HG03108 (cell line): ENCODE results near the gene GATA2.

Experiments used
- ATAC-seq: cut with Tn5 transposase; IDR thresholded peaks from one replicate; pipeline ENCODE4 v1.9.1; 2021; ENCODE audit warnings: moderate library complexity; ENCODE audit not compliant: unreplicated experiment

The GATA2 gene

DNA sequence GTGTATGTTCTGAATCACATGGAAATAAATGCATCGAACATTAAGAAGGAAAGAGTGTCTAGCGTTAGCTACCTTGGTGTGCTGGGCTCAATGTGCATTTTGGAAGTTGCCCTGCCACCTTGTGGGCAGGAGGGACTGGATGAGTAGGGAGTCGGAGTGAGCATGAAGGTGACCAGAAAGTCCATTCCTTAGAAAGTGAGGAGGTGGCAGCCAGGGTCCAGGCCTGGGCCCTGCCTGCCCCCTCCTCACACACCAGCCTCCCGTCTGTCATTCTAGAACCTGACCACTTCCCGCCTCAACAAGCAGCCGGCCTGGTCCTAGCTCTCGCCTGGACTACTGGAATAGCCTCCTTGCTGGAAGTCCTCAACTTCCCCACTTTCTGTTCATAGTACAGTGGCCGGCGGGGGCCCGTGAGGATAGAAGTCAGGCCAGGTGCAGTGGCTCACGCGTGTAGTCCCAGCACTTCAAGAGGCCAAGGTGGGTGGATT, 10.2 kb upstream of the GATA2 start:
- no peak for ATAC-seq

DNA sequence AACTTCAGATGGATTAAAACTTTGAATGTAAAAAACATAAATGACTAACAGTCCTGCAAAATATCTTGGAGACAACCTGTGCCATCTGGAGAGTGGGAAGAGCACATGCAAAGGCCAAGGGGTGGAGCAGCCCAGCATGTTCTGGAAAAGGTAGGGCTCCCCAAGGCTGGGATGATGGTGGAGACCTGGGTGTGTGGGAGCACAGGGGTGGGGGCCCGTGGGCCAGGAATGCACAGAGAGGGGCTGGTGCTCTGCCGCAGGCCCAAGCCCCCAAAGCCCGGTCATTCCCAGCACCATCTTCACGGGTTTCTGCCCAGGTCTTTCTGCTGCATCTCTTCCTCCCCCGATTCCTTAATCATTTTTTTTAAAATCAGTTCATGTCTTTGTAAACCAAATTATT, 9.7 kb upstream of the GATA2 start:
- ATAC-seq, result no peak

DNA sequence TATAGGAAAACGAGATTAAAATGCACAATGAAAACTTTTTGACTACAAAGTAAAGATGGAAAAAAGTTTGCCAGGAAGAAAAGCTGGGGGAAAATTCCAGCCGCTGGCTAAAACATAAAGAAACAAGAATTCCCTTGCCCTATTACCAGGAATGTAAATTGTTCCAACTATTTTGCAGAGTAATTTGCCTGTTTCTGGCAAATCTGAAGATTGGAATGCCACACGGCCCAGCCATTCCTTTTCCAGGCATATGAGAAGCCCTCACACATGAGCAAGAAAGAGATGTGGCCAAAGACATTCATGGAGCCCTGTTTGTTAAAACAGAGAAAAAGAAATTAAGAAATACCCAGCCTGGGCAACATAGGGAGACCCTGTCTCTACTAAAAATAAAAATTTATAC, 8.4 kb upstream of the GATA2 start:
- no peak for ATAC-seq

DNA sequence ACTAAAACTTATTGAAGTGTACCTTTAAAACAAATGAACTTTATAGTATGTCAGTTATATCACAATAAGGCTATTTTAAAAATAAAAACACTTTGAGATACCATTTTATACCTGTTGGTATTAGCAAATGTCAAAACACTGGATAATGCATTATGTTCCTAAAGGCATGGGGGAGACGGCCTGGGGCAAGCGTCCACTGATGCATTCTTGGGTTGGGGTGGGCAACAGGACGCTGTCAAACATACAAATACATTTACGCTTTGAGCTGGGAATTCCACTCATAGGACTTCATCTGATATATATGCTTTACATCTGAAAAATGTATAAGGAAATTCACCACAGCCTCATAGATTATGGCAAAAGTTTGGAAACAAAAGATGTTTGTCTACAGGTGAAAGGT, 7.6 kb upstream of the GATA2 start:
- ATAC-seq, result no peak

DNA sequence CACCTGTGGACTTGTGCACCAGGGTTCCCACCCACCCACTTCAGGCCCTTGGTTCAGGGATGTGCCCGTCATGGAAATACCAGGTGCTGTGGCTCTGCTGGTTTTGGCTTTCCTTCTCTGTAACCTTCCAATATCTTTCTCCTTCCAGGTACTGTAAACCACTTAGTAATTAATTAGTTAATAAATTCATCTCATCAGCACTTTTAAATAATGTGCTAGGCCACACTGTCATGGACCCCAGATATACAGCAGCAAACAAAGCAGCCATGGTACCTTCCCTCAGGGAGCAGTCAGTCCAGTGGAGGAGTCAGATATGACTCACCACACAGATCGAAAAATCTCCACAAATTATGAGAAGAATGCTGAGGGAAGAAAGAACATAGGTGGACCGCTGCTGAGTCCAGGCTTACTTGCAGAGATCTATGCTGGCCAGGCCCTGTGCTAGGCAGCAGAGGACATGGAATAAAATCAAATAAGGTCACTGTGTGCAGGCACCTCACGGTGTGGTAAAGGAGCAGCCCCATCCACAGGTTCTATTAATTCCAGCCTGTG, 6.8 kb upstream of the GATA2 start:
- no peak for ATAC-seq

DNA sequence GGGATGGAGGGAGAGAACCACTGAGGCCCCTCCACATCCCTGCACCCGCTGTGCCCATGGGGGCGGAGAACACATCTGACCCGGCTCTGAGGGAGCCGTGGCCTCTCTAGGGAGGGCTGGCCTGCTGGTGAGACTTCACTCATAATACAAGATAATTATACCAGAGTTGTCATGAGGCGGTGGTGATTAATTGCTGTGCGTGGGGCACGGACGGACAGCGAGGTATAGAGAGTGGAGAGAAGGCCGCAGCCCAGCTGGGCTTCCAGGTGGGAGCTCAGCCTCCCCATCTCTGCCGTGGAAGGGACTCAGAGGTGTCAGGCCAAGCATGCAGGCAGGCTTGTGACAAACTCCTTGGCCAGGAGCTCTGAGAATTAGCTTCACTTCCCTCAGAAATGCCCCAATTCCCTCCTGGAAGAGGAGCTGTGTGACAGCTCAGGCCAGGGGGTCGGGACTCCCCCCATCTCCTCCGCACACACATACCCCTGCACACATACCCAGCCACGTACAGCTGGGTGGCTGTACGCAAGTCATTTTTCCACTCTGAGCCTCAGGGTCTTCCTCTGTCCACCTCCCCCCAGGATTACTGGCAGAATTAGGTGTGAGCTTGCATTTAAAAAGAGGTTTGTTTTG, 6.0 kb upstream of the GATA2 start:
- no peak for ATAC-seq

DNA sequence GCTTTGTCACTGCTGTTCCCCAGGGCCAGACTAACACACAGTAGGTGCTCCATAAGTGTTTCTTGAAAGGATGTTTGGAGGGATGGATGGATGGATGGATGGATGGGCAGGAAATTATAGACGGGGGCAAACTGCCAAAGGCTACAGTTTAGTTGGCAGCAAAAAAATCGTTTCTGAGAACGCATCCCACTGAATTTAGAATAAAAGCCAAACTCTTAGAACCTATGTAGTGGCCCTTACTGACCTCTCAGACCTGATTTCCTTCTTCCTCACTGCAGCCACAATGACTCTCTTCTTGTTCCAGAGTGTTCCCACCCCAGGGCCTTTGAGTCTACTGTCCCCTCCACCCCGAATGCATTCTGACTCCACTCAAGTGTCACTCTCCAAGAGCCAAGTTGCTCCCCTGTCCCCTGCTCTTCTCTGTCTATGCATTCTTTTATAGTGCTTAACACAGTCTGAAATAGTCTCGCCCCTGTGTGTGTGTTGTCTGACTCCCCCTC, 5.2 kb upstream of the GATA2 start:
- ATAC-seq, result no peak

DNA sequence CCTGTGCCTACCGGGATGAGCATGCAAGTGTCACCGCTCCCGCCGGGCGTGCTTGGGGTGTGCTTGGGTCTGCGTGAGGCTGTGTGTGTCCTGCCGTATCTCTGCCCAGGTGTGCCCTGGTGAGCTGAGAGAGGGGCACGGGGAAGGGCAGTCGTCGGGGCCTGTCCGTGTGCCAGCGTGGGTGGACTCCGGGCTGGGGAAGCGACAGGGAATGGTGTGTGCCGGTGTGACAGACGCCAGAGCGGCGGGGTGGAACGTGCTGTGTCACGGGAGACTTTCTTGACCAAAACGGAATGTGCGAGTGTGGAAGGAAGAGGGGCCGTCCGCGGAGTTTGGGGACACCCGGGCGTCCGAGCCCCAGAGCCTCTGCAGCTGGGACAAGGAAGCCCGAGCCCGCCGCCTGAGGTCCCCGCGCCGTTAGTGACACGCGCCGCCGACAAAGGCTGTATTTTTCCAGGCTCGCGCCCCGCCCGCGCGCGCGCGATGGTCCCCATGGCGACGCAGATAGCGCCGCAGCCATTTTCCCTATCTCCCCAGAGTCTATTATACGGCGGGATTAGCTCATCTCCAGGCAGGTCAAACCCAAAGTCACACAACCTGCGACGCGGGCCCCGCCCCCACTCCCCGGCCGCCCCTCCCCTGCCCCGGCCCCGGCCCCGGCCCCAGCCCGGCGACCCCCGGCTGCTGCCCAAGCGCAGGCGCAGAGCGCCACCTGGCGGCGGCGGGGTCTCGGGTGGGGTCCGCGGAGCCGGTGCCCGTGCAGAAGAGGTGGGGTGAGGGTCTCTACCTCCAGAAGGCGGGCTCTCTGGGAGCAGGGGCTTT, 4.5 kb upstream of the GATA2 start:
- no peak for ATAC-seq

DNA sequence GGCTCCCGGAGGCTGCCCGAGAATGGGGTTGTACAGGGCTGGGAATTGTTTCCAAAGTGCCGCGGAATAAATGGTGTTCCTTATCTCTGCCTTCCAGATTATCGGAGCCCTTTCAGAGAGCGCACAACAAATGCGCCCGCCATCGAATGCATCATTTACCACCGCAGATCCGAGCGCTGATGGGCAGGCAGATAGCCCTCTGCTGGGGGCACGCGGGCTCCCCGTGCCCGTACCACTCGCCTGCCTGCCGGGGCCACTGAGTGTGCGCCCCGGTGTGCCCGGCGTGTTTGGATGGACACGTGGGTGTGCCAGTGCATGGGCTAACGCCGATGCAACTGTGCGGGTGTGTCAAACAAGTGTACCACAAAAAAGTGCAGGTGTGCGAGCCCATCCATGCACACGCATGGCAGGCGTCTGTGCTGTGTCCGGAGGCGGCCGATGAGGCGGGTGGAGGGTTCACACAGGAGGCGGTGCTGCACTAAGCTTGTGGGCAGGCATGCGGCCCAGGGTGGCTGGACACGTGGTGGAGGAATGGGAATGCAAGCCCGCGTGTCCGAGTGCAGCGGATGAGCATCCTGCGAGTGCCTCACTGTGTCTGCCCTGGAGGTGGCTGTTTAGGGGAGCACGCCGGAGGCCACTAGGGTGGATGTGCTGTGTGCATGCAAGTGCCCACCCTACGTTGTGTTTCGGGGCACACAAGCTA, 3.8 kb upstream of the GATA2 start:
- no peak for ATAC-seq

DNA sequence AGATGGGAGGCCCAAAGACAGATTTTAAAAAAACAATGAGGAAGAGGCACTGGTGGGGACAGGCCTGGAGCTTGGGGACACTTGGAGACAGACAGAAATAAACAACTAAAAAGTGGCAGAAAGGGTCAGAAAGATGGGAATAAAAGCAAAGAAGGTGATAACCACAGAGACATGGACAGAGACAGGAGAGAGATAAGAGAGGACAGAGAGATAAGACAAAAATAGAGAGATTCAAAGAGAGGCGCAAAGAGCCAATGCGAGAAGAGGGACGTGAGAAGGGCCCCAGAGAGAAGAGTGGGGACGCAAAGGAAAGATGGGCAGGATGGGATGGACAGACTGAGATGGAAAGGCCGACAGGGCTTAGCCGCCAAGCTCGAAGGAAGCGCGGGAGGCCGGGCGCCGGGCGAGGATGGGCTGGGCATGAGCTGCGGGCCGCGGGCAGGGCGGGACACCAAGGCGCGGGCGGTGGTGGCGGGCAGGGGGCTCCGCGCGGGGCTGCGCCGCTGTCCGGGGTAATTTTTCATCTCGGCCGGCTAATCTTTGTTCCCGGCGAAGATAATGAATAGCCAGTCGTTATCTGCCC, 3.1 kb upstream of the GATA2 start:
- ATAC-seq, result no peak

DNA sequence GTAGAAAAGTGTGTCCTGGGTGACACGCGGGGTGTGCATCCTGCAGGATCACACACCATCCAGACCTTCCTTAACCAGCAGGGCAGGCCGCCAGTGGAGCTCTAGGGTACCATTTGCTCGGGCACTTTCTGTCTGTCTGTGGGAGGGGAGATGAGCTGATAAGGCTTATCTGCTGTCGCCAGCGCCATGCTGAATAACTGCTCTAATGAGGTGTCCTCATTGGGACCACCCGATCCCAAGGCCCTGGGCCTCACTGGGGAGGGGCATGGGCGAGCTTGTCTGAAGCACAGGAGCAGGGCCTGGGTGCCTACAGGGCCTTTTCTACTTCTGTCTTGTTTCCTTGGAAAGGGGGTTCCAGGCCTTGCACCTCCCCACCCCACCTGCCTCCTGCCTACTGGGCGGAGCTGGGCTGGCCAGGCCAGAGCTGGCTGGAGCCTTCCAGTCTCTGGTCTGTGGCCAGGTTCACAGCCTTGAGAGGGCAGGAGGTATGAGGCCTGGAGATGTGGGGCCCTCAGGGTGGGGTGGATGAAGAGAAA, 2.5 kb upstream of the GATA2 start:
- ATAC-seq, result no peak

DNA sequence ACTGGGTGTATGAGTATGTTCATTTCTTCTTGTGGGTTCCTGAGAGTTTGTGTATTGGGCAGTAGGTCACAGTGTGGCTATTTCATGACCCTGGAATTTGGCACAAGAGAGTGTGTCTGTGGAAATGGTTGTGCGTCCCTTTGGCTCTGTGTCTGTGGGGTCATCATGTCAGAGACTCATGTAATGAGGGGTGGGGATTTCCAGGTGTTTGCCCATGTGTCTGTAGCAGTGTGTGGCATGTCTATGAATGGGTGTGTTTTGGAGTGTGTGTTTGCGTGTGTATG, 1.3 kb upstream of the GATA2 start:
- no peak for ATAC-seq

DNA sequence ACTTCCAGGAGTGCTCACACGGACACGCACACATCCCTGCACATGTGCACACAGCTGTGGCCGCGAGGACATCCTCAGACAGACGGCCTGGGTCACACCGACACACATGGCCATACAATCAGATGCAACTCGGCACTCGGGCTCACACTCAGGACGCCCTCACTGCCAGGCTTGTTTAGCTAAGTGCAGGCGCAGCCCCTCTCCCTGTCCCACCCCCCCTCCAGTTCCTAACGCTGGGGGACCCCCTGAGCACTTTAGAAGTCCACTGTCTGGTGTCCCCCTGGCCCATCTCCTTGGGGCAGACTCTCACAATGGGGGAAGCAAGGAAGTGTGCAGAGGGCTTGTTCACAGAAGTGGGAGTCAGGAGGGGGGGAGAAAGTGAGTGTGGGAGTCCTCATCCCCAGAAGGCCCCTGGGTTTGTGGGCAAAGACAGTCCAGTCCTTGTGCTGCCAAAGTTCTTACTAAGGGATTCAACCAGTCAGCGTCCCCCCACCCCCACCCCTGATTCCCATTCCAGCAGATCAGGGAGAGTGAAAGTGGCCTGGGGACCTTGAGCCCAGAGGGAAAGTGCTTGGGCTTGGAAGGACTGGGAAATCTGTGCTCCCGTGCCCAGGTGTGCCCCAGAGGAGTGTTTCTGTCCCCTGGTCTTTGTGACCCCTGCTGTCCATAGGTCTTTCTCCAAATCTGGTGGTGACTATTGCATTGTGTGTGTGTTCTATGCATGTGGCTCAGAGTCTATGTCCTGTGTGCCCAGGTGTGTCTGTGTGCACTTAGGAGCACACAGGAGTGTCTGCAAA, 767 bp upstream of the GATA2 start:
- ATAC-seq, result no peak

DNA sequence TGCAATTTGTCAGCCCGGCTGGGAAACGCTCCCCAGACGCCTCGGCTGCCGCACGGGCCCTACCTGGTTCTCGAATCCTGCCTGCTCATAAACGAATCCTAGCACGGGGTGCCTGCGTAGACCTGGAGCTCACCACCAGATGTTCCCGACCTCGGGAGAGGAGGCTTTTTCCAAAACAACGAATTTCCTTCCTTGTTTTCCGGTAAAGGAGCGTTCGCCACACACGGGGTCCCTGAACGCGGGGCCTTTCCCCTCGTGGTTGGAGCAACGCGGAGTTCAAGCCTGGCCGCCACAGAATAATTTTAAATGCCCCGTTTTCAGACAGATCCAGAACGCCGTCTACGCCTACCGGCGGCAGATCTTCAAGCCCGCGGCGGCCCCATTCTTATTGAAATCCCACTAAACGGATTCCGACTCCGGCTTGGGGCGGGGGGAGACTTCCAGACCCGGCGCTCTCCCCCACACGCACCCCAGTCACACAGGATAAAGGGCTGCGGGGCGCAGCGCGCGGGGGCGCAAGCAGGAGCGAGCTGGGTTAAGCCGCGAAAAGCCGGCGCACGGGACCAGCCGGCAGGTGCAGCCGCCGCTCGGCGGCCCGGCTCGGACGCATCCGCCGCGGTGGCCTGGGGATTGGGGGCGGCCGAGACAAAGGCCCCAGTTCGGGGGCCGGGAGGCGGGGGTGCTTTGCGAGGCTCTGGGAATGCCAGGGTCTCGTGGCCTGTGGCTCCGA, 895 bp downstream of the GATA2 start:
- ATAC-seq, result no peak

DNA sequence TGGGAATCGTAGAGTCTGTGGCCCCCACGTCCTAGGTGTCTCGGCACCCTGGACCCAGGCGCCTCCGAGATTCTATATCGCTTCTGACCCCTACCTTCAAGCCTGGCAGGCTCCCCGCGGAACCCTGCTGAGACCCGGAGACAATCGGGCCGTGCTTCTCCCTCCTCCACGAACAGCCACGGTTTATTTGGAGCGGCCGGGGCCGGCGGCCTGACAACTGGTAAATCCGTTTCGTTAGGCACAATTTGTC, 1.4 kb downstream of the GATA2 start:
- no peak for ATAC-seq

DNA sequence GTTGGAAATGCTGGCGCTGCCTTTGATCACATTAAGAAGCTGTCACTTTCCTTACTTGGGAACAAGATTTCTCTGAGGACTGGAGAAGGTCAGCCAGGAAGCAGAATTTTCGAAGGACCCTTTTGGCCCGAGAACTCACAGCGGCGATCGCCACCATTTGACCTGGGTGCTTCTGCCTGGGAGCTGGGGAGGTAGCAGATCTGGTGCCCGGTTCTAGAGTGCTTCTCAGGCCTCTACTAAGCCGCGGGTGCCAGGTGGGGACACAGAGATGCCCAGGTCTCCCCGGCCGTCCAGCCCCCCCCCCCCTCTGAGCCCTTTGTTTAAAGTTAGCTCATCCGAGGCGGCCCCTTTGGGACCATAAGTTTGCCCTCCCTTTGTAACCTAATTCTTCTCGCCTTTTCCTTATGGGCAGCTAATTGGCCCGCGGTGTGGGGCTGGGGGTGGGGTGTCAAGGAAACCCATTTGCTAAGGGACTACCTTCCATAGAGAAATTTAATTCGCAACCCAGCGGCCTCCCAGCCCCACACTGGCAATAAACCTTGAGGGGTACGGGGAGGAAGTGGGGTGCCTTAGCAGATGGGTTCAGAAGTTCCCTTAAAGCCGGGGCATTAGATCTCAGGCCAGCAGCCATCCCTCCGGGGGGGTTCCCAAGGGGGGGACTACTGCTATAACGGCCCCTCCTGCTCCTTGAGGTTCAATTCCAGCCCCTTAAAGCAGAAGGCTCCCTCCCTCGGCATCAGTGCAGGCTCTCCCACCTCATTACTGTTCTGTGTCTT, 1.9 kb downstream of the GATA2 start:
- no peak for ATAC-seq

DNA sequence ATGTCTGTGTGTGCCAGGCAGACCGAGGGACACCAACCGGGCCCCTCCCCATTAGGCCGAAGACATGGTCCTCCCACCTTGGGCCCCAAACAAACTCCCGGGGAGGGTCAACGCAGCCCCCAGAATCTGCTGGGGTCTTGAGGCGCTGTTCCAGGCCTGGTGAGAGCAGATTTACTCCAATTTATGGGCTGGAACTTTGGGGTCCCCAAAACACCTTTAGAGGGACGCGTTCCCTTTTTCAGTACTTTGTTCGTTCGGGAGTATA, 2.4 kb downstream of the GATA2 start:
- ATAC-seq, result no peak

DNA sequence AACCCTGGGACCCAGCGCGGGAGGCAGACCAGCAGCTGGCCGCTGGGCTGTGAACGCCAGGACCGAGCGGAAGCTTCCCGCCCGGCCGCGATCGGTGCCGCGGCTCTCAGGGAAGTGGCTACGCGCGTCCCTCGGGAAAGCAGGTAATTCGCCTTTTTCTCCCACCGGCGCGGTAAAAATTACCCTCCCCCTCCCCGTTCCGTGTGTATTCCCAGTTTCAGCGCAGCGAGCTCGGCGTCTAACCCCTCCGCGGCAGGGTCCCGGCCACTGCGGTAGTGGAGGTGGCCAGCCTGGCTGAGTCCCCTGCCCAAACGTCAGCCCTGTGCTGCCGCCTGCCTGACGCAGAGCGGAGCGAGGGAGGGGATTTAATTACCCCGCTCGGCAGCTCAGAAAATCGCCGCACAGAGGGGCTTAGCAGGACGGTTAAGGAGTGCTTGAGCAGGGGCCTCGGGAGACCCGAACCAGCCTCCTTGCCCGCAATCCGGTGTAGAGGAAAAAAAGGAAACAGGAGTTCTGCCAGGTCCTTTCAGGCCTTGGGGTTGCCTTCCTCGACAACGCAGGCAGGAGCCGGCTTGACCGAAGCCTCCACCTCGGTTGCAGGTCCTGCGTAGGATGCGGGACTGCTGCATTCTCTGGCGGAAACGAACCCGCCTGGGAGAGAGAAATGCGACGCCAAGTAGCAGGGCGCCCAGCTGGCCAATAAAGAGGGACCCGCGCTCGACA, 2.9 kb downstream of the GATA2 start:
- no peak for ATAC-seq

DNA sequence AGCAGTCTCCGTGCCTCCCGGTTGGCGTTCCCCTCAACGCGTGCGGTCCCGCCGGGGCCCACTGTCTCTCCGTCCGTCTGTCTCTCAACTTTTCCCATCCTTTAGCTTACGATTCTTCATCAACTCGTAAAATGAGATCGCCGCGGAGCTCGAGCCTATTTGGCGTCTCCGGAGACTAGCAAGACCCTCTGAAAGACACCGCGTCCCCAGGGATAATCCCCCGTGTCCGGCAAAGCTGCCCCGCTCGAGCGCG, 3.4 kb downstream of the GATA2 start:
- no peak for ATAC-seq
